T-cell (primary cell): ENCODE results near the gene ZCWPW1. TPM values are rescaled to one million over a fixed set of nuclear protein-coding genes. Genes with fewer than 3 reads are reported as not detected.

Experiments used
- ATAC-seq, 4 experiments: fragments of 200-7000 bp in 3 of 4; fragments of 150-1000 bp in 1 of 4; cut with Tn5 transposase; replicated peaks in 1 of 4; 1 replicate in 3 of 4; 2 replicates in 1 of 4; pipeline ENCODE4 v1.10.0; 2021; ENCODE audit warnings: moderate library complexity in 3 of 4, mild to moderate bottlenecking in 2 of 4, moderate number of reproducible peaks in 1 of 4
- CTCF ChIA-PET, 2 donors: fragments of 300-600 bp; sonication (Branson Sonifier 250); formaldehyde crosslinking; loops; one replicate each; lab custom pipeline; 2022; ENCODE audit warnings: antibody characterized with exemption in 2 of 2; lab: Charles Lee
- POLR2A ChIA-PET, 2 donors: fragments of 300-600 bp; sonication (Branson Sonifier 250); formaldehyde crosslinking; loops; one replicate each; lab custom pipeline; 2022; ENCODE audit warnings: antibody characterized with exemption in 2 of 2; lab: Charles Lee
- DNase-seq, 35 experiments: peaks; one replicate each; pipeline versions ENCODE4 v3.0.0 to v3.0.0-alpha.2; 2013 to 2023
- H3K27ac ChIP-seq: one replicate; pipeline ENCODE4 v1.5.1; 2013; ENCODE audit warnings: low read length
- H3K27me3 ChIP-seq, 2 experiments: replicated peaks in 1 of 2; 1 replicate in 1 of 2; 2 replicates in 1 of 2; pipeline versions ENCODE4 v1.6.1 to v1.7.0; 2013; ENCODE audit warnings: low read length in 1 of 2, mixed read lengths in 1 of 2; ENCODE audit not compliant: control insufficient read depth in 2 of 2, insufficient read depth in 2 of 2; ENCODE audit errors: extremely low read depth in 1 of 2
- H3K36me3 ChIP-seq, 2 donors: 1 replicate in 1 of 2; 2 replicates in 1 of 2; pipeline versions ENCODE4 v1.6.1 to v1.7.0; 2013; ENCODE audit warnings: low read length in 1 of 2; ENCODE audit not compliant: control insufficient read depth in 2 of 2, insufficient read depth in 1 of 2; ENCODE audit errors: extremely low read depth in 1 of 2
- H3K4me1 ChIP-seq, 2 experiments: 1 replicate in 1 of 2; 2 replicates in 1 of 2; pipeline versions ENCODE4 v1.6.1 to v1.7.0; 2013; ENCODE audit warnings: low read length in 2 of 2, mixed read lengths in 1 of 2; ENCODE audit not compliant: insufficient read depth in 2 of 2, control insufficient read depth in 1 of 2; ENCODE audit errors: extremely low read depth in 1 of 2
- H3K4me3 ChIP-seq, 2 donors: 1 replicate in 1 of 2; 2 replicates in 1 of 2; pipeline versions ENCODE4 v1.5.1 to v1.7.0; 2013; ENCODE audit warnings: mild to moderate bottlenecking in 2 of 2, low read length in 1 of 2, moderate library complexity in 1 of 2; ENCODE audit not compliant: control insufficient read depth in 1 of 2; ENCODE audit errors: extremely low read depth in 1 of 2
- H3K9me3 ChIP-seq: 2 replicates; pipeline ENCODE4 v1.7.0; 2013
- H3K27ac Mint-ChIP-seq, 2 donors: one replicate each; pipeline ENCODE4 v1.8.0; 2020 to 2021; ENCODE audit warnings: mild to moderate bottlenecking in 2 of 2, mixed read lengths in 2 of 2
- H3K27me3 Mint-ChIP-seq, 2 donors: one replicate each; pipeline ENCODE4 v1.8.0; 2021 to 2022; ENCODE audit warnings: mixed read lengths in 2 of 2
- H3K36me3 Mint-ChIP-seq: one replicate; pipeline ENCODE4 v1.8.0; 2021; ENCODE audit warnings: mixed read lengths
- H3K4me1 Mint-ChIP-seq, 3 donors: one replicate each; pipeline ENCODE4 v1.8.0; 2020 to 2022; ENCODE audit warnings: mixed read lengths in 3 of 3, mild to moderate bottlenecking in 1 of 3
- H3K4me3 Mint-ChIP-seq, 3 donors: one replicate each; pipeline ENCODE4 v1.8.0; 2020 to 2022; ENCODE audit warnings: mild to moderate bottlenecking in 3 of 3, mixed read lengths in 3 of 3, moderate library complexity in 3 of 3
- H3K9me3 Mint-ChIP-seq, 3 donors: one replicate each; pipeline ENCODE4 v1.8.0; 2020 to 2022; ENCODE audit warnings: mixed read lengths in 3 of 3
- WGBS: methylation state at CpG from one replicate; pipeline ENCODE4 v1.1.5; 2013; ENCODE audit warnings: missing lambda C conversion rate; ENCODE audit not compliant: insufficient coverage; 5-methylcytosine and 5-hydroxymethylcytosine counted together
- total RNA-seq, 35 experiments: library from RNA in 6 of 35; stranded (reverse) in 6 of 35; fragments of 120-200 nt in 1 of 35; gene quantifications; one replicate each; pipeline versions ENCODE4 v1.2.1 to v1.2.4 and lab custom pipeline; 2013 to 2026

Gene ZCWPW1
- total RNA-seq, 5 donors from 2014 or later (not counting 1 experiment from before 2014, with no cell fraction given): 6.9 to 13.9 (median 12.0) TPM

- CTCF ChIA-PET: interaction anchor here in 1 of 2 donors (1.1 kb wide), 1 partner anchor 275 kb away, joined by 3 read pairs; no protein-coding TSS in a partner anchor
- Histone ChIP-seq H3K27me3 (peaks cover 0 to 4% of the 10 kb centered on the region in 2 experiments), H3K27ac (peak overlapping the region; percentile 82), H3K4me1 (peaks cover 24 to 62% of the 10 kb centered on the region in 2 experiments), H3K9me3 (no peaks in the 10 kb centered on the region), H3K4me3 (peak overlapping the region; percentile 74 to 99), H3K36me3 (peaks cover 7 to 37% of the 10 kb centered on the region in 2 donors)
- DNase-seq: peak in 14 of 35 experiments; percentile 16 to 56 (median 27)
- no peaks in the 10 kb centered on the region for H3K9me3 Mint-ChIP-seq
- POLR2A ChIA-PET: interaction anchor here (0.6 to 0.9 kb wide), 5 partner anchors 48 to 1060 kb away, joined by 3 to 5 read pairs (median 3); partner anchors contain the start of genes GPC2 (in 1 of the 2), MOSPD3 (in 1 of the 2) and TSC22D4 (in 1 of the 2)
- H3K27ac Mint-ChIP-seq: peak overlapping the region; percentile 93
- 2% methylated on average over 19 of the region's 31 CpGs for WGBS
- peaks cover 22% of the 10 kb centered on the region for H3K36me3 Mint-ChIP-seq
- peaks cover 55 to 72% (median 62%) of the 10 kb centered on the region in 3 donors for H3K4me1 Mint-ChIP-seq
- peak overlapping the region; percentile 80 to 94 (median 83) for H3K4me3 Mint-ChIP-seq
- no peaks in the 10 kb centered on the region for H3K27me3 Mint-ChIP-seq
- ATAC-seq: no peak
Measured at GRCh38 chr7:100430493-100431285, 2.2 kb upstream of the ZCWPW1 start.

GRCh38 chr7:100429637-100430492 is 1.4 kb upstream of the ZCWPW1 start, which contains the start of gene MEPCE:
Gene MEPCE (plus strand): TSS chr7:100429831. CDS start chr7:100430019, 188 bp downstream.
- DNase-seq: peak; percentile 94 to 99 (median 97)
- under 1% methylated on average over 83 of the region's 95 CpGs for WGBS
- ATAC-seq: peak; percentile 45 to 51 (median 47)
- Histone ChIP-seq H3K36me3 (peaks cover 7 to 36% of the 10 kb centered on the region in 2 donors), H3K27ac (peak within 1 kb of the TSS; percentile 93), H3K27me3 (peaks cover 0 to 4% of the 10 kb centered on the region in 2 experiments), H3K9me3 (no peaks in the 10 kb centered on the region), H3K4me1 (peaks cover 21 to 56% of the 10 kb centered on the region in 2 experiments), H3K4me3 (peak within 1 kb of the TSS; percentile 74 to 99)
- peaks cover 22% of the 10 kb centered on the region for H3K36me3 Mint-ChIP-seq
- H3K4me3 Mint-ChIP-seq: peak within 1 kb of the TSS; percentile 94 to 97 (median 95)
- no peaks in the 10 kb centered on the region for H3K9me3 Mint-ChIP-seq
- CTCF ChIA-PET: interaction anchor here (0.6 to 1.1 kb wide), 3 partner anchors 39 to 275 kb away, joined by 3 to 7 read pairs (median 3); no protein-coding TSS in a partner anchor
- peaks cover 48 to 66% (median 55%) of the 10 kb centered on the region in 3 donors for H3K4me1 Mint-ChIP-seq
- no peaks in the 10 kb centered on the region for H3K27me3 Mint-ChIP-seq
- H3K27ac Mint-ChIP-seq: peak within 1 kb of the TSS; percentile 100
- POLR2A ChIA-PET: interaction anchor here (0.6 to 1.4 kb wide), 12 partner anchors 20 to 1059 kb away, joined by 3 to 5 read pairs (median 3); partner anchors contain the start of genes GPC2 (in 1 of the 2), LAMTOR4 (in 1 of the 2), MOSPD3 (in 1 of the 2) and TSC22D4 (in 1 of the 2)

GRCh38 chr7:100428967-100429636 is 599 bp upstream of the ZCWPW1 start:
- POLR2A ChIA-PET: interaction anchor here (0.6 to 1.4 kb wide), 11 partner anchors 21 to 727 kb away, joined by 3 to 5 read pairs (median 3); partner anchors contain the start of genes LAMTOR4 (in 1 of the 2), MOSPD3 (in 1 of the 2) and UFSP1 (in 1 of the 2)
- Histone ChIP-seq H3K4me1 (peaks cover 14 to 48% of the 10 kb centered on the region in 2 experiments), H3K27ac (peak overlapping the region; percentile 93), H3K9me3 (no peaks in the 10 kb centered on the region), H3K36me3 (peaks cover 2 to 31% of the 10 kb centered on the region in 2 donors), H3K27me3 (peaks cover 0 to 4% of the 10 kb centered on the region in 2 experiments), H3K4me3 (peak overlapping the region; percentile 74 to 99)
- Mint-ChIP-seq H3K9me3 (no peaks in the 10 kb centered on the region), H3K4me1 (peaks cover 41 to 58% (median 47%) of the 10 kb centered on the region in 3 donors), H3K36me3 (peaks cover 18% of the 10 kb centered on the region), H3K27ac (peak overlapping the region; percentile 100), H3K4me3 (peak overlapping the region; percentile 94 to 97 (median 95)), H3K27me3 (no peaks in the 10 kb centered on the region)
- ATAC-seq (peak; percentile 58 to 73 (median 66)), DNase-seq (peak; percentile 100)
- CTCF ChIA-PET: interaction anchor here in 1 of 2 donors (0.5 to 1.1 kb wide), 4 partner anchors 21 to 276 kb away, joined by 3 read pairs; no protein-coding TSS in a partner anchor
- WGBS: under 1% methylated on average over 26 of the region's 40 CpGs

DNA sequence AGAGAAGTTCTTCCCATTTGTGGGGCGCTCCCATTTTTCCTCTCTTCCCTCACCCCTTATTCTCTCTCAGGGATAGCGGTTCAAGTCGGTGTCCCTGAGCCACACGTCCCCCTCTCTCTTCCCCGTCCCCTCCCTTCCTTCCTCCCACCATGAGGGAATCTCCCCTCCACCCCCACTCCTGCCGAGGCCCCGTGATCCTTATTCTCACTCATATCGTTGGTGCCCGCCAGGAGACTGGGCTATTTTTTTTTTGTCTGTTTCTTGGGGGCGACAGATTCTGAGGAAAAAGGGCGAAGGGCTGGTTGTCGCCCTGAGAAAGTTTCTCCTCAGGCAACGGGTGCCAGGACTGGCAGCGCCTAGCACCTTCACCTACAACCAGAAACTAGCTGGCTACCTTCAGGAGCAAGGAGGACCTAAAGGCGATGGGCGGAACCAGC is 723 bp downstream of the ZCWPW1 start:
- ATAC-seq: no peak
- Histone ChIP-seq H3K27me3 (peaks cover 0 to 4% of the 10 kb centered on the region in 2 experiments), H3K27ac (peak overlapping the region; percentile 93), H3K9me3 (no peaks in the 10 kb centered on the region), H3K4me3 (peak overlapping the region in 1 of 2 donors; percentile 99), H3K36me3 (peaks cover 0 to 18% of the 10 kb centered on the region in 2 donors), H3K4me1 (peaks cover 11 to 35% of the 10 kb centered on the region in 2 experiments)
- Mint-ChIP-seq H3K9me3 (no peaks in the 10 kb centered on the region), H3K4me1 (peaks cover 30 to 45% (median 34%) of the 10 kb centered on the region in 3 donors), H3K27me3 (no peaks in the 10 kb centered on the region), H3K36me3 (peaks cover 8% of the 10 kb centered on the region), H3K4me3 (peak overlapping the region; percentile 94 to 97 (median 95)), H3K27ac (peak overlapping the region; percentile 100)
- WGBS: 100% methylated on average over 1 of the region's 16 CpGs
- POLR2A ChIA-PET: interaction anchor here in 1 of 2 donors (0.7 to 0.9 kb wide), 2 partner anchors 14 to 156 kb away, joined by 3 to 4 read pairs; no protein-coding TSS in a partner anchor
- CTCF ChIA-PET: interaction anchor here (0.6 to 1.1 kb wide), 4 partner anchors 9 to 410 kb away, joined by 3 to 4 read pairs (median 4); partner anchors contain the start of gene PPP1R35 (in 1 of the 2)
- DNase-seq: no peak

GRCh38 chr7:100426516-100426915 is 2.0 kb downstream of the ZCWPW1 start:
- Histone ChIP-seq H3K4me1 (peaks cover 2 to 23% of the 10 kb centered on the region in 2 experiments), H3K36me3 (peaks cover 3 to 6% of the 10 kb centered on the region in 2 donors), H3K27ac (no peak overlapping the region), H3K4me3 (no peak overlapping the region), H3K9me3 (no peaks in the 10 kb centered on the region), H3K27me3 (peaks cover 0 to 4% of the 10 kb centered on the region in 2 experiments)
- H3K27me3 Mint-ChIP-seq: no peaks in the 10 kb centered on the region
- H3K4me3 Mint-ChIP-seq: no peak overlapping the region
- H3K9me3 Mint-ChIP-seq: no peaks in the 10 kb centered on the region
- ATAC-seq (no peak), DNase-seq (no peak)
- ChIA-PET POLR2A (no interaction called here), CTCF (no interaction called here)
- no peak overlapping the region for H3K27ac Mint-ChIP-seq
- peaks cover 3% of the 10 kb centered on the region for H3K36me3 Mint-ChIP-seq
- peaks cover 17 to 32% (median 22%) of the 10 kb centered on the region in 3 donors for H3K4me1 Mint-ChIP-seq
